Adipocyte (in vitro differentiated cells): ENCODE data around the gene SYT15.

Experiments
- DNase-seq: peaks from one replicate; pipeline ENCODE4 v3.0.0-alpha.2; 2015; ENCODE audit warnings: low read depth
- H3K27me3 ChIP-seq: replicated peaks from 2 replicates; pipeline ENCODE4 v1.7.0; 2013; ENCODE audit warnings: mild to moderate bottlenecking, low read length, moderate library complexity; ENCODE audit not compliant: control insufficient read depth, insufficient read depth
- H3K36me3 ChIP-seq: 2 replicates; pipeline ENCODE4 v1.7.0; 2013; ENCODE audit warnings: low read length, mild to moderate bottlenecking, moderate library complexity; ENCODE audit not compliant: control insufficient read depth, insufficient read depth, severe bottlenecking
- H3K4me1 ChIP-seq: 2 replicates; pipeline ENCODE4 v1.7.0; 2013; ENCODE audit warnings: mild to moderate bottlenecking, low read length, moderate library complexity; ENCODE audit not compliant: control insufficient read depth, insufficient read depth
- H3K4me3 ChIP-seq: 2 replicates; pipeline ENCODE4 v1.7.0; 2013; ENCODE audit warnings: mild to moderate bottlenecking, low read length, moderate library complexity
- H3K9ac ChIP-seq: 2 replicates; pipeline ENCODE4 v1.7.0; 2013; ENCODE audit warnings: mild to moderate bottlenecking, low read length, moderate library complexity
- H3K9me3 ChIP-seq: 2 replicates; pipeline ENCODE4 v1.7.0; 2013; ENCODE audit warnings: mild to moderate bottlenecking, low read length, moderate library complexity; ENCODE audit not compliant: control insufficient read depth

The SYT15 gene

DNA sequence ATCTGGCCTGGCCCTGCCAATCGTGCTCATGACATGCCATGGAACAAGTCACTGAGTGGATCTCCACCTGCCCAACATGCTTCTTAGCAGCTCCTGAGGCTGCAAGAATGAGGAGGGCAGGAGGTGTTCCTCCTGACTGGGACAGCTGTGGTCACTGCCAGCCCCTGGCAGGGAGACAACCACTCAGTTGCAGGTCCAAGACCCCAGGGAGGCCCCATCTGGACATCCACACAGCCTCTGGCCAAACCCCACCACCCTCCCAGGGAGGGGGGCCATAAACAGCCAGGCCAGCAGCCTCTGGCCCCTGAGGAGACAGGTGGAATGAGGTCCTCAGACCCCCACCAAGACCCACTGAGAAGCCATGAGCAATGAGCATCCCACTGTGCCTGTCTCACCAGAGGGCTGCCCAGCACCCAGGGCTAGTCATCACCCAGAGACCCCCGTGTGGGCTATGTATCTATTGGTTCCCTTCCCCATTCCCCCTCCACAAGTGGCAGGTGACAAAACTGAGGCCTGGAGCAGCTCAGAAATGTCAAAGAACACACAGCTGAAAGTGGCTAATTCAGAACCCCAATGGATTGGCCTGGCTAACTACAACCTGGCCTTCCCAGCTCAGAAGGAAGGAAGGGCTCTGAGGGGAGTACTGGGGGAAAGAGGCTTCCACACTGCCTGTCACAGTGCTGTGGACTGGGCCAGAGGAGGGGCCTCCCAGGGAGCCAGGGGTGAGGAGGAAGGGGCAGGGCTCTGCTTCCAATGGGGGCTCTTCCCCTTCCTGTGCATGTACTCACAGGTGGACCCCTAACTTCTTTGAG is 25.5 kb upstream of the SYT15 start:
- Histone ChIP-seq H3K4me1 (peaks cover 3% of the 10 kb centered on the region), H3K9ac (no peak overlapping the region), H3K27me3 (peaks cover 77% of the 10 kb centered on the region), H3K36me3 (no peaks in the 10 kb centered on the region), H3K9me3 (no peaks in the 10 kb centered on the region), H3K4me3 (no peak overlapping the region)
- DNase-seq = no peak

DNA sequence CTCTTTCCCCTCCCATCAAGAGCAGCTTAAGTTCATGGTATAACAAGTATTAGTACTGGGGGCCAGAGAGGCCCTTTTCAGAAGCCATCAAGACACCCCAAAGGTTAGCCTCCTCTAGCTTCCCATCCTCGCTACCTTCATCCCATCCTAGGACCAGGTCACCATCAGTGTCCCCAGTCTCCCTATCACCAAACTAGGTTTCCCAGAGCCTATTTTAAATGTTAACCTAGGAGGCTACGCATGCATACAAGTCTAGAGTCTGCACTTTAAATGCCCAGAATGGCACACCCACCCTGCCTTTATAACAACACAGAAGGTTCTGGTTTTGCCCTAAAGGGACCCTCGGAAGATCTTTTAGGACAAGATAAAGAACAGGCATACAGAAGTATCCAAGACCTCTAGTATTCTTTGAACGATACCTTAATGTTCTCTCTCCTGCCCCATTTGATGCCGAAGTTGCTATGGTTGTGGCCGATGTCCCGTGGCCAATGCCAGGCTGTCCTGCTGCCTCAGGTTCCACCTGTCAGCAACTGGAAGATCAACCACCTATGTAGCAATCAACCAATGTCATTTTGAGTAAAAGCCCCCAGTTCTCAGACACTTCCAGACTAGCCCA is 24.7 kb upstream of the SYT15 start:
- H3K36me3 ChIP-seq = no peaks in the 10 kb centered on the region
- DNase-seq = no peak
- peaks cover 1% of the 10 kb centered on the region for H3K9me3 ChIP-seq
- H3K4me3 ChIP-seq = no peak overlapping the region
- H3K27me3 ChIP-seq = peaks cover 85% of the 10 kb centered on the region
- H3K9ac ChIP-seq = no peak overlapping the region
- H3K4me1 ChIP-seq = peaks cover 3% of the 10 kb centered on the region

DNA sequence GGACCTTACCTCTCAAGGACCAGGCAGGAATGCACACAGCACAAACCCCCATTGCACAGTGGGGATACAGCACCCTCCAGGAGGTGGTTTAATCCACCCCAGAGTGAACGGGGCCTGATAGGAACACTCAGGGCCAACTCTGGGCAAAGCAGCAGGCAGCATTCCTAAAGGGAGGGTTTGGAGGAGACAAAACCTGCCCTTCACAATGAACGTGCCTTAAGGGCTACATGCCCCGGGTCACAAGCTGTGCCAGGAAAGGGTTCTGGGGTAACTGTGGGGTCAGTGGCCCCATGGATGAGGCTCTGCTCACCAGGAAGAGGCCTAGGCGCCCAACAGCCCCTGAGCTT is 23.6 kb upstream of the SYT15 start:
- Histone ChIP-seq H3K4me3 (no peak overlapping the region), H3K9ac (no peak overlapping the region), H3K4me1 (peaks cover 3% of the 10 kb centered on the region), H3K36me3 (no peaks in the 10 kb centered on the region), H3K9me3 (peaks cover 3% of the 10 kb centered on the region), H3K27me3 (peaks cover 90% of the 10 kb centered on the region)
- no peak for DNase-seq

DNA sequence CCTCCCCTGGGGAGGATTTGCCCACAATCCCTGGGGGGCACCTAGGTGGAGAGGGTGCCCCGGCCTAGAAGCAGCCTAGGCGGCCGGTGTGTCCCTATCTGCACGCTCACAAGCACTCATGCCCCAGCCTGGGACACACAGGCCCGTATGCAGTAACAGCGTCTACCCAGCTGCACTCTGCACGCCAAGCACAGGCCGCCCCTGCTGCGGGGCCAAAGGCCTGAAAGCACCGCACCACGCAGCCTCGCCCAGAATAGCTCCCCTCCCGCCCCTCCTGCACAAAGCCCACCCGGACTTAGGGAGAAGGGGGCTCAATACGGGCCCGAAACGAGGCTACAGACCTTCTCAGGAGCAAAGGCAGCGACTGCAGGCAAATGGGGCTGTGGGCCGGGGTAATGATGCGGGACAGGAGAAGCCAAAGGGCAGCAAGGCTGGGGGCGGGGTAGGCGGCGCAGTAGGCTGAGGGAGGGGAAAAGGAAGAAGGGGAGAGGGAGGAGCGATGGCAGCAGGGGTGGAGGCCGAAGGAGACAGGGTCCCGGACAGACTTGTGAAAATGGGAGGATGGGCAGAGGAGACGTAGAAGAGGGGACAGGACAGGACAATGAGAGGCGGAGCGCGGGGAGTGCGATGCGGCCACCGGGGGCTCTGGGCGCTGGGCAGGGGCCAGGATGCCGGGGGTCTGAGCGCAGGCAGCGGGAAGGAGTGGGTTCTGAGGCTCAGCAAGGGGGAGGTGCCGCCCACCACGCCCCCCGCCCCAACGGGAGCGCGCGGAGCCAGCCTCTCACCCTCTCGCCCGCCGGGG is 23.0 kb upstream of the SYT15 start:
- H3K4me1 ChIP-seq = peaks cover 3% of the 10 kb centered on the region
- no peak for DNase-seq
- H3K36me3 ChIP-seq = no peaks in the 10 kb centered on the region
- H3K9me3 ChIP-seq = peaks cover 3% of the 10 kb centered on the region
- H3K9ac ChIP-seq = no peak overlapping the region
- peak overlapping the region; percentile 25 for H3K4me3 ChIP-seq
- H3K27me3 ChIP-seq = peaks cover 90% of the 10 kb centered on the region

DNA sequence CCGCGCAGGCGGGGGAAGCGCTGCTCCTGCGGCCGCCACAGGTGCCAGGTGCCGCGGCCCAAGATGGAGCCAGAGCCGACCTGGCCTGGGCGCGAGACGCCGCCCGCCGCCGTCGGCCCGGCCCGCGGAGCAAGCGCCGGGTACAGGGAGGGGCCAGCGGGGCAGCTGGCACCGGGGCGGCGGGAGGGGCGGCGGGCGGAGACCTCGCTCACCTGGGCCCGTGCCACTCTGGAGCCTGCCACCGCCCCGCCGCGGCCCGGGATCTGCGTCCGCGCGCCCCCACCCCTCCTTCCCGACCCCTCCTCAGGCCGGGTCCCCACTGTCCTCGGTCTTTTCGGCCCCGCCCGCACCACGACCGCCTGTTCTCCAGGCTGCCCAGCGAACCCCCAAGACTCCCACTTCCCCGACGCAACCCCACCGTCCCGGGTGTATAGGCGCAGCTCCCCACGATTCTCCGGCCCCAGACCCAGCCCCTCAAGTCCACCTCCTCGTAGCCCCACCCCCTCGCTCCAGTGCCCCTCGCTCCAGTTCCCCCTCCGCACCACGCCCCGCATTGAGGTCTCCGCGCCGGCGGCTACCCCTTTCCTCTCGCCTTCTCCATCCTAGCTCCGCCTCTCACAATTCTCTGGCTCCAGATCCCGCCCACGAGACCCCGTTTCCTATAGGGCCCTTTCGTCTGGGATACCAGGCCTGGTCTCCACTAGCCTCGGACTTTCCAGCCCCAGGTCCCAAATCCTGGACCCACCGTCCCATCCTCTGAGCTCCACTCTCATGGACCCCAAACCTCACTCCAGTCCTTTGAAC is 22.2 kb upstream of the SYT15 start, which contains the start of gene GPRIN2:
TSS of gene GPRIN2 (minus strand) at position 144 of the 804 bp plus-strand sequence. CDS start 5,922 bp downstream, outside the sequence.
- Histone ChIP-seq H3K9ac (no peak within 1 kb of the TSS), H3K27me3 (peaks cover 88% of the 10 kb centered on the region), H3K9me3 (peaks cover 3% of the 10 kb centered on the region), H3K36me3 (no peaks in the 10 kb centered on the region), H3K4me1 (peaks cover 3% of the 10 kb centered on the region), H3K4me3 (peak within 1 kb of the TSS; percentile 25)
- DNase-seq = no peak

DNA sequence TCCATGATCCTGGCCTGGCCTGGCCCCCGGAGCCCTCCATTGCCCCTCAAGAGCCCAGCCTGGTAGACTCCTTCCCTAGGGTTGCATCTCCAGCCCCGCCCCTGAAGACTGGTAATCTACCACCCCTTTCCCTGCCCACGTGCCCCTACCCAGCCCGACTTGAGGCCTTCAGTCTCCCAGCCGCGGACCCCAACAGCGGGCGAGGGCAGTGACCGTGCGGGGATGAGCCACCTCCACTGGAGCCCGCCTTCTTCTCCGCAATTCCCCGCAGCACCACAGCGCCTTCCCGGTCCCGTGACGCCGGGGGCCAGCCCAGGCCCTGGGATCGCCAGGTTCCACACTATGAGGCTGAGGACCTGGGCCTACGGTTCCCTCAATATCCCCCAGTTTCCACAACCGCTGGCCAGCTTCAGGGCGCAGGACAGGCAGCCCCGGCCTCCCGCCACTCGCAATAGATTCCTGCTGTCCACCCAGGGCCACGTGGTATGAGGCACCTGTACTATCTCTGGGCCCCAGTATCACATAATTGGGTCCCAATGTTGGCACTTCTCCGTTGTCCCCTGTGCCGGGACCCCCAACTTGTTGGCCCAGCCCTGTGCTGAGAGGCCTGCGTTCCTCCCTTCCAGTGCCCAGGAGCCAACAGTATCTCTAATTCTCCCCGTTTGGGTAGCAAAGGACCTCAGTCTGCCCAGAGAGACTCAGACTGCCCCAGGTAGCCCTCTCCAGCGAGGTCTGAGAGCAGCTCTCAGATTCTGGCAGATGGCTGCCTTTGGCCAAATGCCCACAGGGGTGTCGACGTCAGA is 21.4 kb upstream of the SYT15 start:
- no peak overlapping the region for H3K9ac ChIP-seq
- H3K27me3 ChIP-seq = peaks cover 80% of the 10 kb centered on the region
- no peak overlapping the region for H3K4me3 ChIP-seq
- H3K4me1 ChIP-seq = peaks cover 3% of the 10 kb centered on the region
- no peaks in the 10 kb centered on the region for H3K36me3 ChIP-seq
- peaks cover 3% of the 10 kb centered on the region for H3K9me3 ChIP-seq
- no peak for DNase-seq

DNA sequence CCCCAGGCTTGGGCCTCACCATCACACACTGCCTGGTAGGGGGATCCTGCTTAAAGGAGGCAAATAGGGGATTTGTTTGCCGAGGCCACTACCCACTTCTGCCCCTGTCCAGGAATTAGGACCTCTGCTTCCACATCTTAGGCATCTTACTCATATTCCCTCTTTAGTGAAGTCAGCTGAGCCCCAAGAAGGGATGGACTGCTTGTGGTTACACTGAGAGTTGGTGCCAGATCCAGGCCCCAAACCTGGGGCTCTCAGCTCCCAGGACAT is 20.9 kb upstream of the SYT15 start:
- Histone ChIP-seq H3K4me3 (no peak overlapping the region), H3K4me1 (peaks cover 3% of the 10 kb centered on the region), H3K9me3 (peaks cover 3% of the 10 kb centered on the region), H3K9ac (no peak overlapping the region), H3K36me3 (no peaks in the 10 kb centered on the region), H3K27me3 (peaks cover 74% of the 10 kb centered on the region)
- no peak for DNase-seq

DNA sequence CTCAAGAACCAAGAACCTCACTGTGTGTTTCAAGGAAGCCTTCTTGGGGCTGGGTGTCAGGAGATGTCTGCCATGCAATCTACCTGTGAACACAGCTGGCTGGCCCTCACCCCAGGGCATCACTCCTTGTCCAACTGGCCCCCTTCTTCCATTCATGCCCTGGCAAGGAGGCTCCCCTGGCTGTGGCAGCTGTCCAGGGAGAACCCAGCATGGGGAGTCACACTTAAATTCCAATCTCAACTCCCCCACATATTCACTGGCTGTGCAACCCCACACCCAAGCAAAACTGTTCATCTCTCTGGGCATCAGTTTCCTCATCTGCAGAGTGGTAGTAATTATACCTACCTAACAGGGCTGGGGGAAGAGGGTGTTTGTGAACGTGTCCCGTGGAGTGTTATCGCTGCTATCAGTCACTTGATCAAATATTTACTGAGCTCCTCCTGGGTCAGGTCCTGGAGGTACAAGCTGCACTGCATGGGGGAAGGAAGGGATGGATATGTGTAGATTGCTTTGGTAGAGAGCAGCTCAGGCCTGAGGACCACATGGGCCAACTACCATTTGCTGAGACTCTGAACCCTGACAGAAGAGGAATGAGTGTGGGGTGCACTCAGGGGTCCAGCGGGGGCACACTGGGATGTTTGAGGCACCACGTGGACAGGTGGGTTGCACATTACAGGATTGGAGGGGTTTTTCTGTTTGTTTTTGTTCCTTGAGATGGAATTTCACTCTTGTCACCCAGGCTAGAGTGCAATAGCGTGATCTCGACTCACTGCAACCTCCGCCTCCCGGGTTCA is 20.3 kb upstream of the SYT15 start:
- Histone ChIP-seq H3K36me3 (no peaks in the 10 kb centered on the region), H3K4me3 (no peak overlapping the region), H3K9me3 (peaks cover 3% of the 10 kb centered on the region), H3K9ac (no peak overlapping the region), H3K4me1 (peaks cover 3% of the 10 kb centered on the region), H3K27me3 (peaks cover 69% of the 10 kb centered on the region)
- no peak for DNase-seq

DNA sequence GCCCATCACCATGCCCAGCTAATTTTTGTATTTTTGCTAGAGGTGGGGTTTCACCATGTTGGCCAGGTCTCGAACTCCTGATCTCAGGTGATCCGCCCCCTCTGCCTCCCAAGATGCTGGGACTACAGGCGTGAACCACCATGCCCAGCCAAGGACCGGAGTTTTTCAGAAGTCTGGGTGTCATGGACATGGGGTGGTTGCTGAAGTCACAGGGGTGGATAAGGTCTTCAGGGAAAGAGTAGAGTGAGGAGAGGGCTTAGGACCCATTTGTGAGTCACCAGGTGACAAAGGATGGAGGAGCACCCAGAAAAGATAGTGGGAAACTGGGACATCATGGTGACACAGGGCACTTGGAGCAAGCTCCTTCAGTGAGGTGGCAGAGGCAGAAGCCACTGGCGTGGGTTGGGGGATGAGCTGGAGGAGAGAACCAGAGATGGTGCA is 19.7 kb upstream of the SYT15 start:
- no peak overlapping the region for H3K4me3 ChIP-seq
- DNase-seq = no peak
- no peaks in the 10 kb centered on the region for H3K36me3 ChIP-seq
- peaks cover 62% of the 10 kb centered on the region for H3K27me3 ChIP-seq
- peaks cover 3% of the 10 kb centered on the region for H3K4me1 ChIP-seq
- peaks cover 3% of the 10 kb centered on the region for H3K9me3 ChIP-seq
- H3K9ac ChIP-seq = no peak overlapping the region

DNA sequence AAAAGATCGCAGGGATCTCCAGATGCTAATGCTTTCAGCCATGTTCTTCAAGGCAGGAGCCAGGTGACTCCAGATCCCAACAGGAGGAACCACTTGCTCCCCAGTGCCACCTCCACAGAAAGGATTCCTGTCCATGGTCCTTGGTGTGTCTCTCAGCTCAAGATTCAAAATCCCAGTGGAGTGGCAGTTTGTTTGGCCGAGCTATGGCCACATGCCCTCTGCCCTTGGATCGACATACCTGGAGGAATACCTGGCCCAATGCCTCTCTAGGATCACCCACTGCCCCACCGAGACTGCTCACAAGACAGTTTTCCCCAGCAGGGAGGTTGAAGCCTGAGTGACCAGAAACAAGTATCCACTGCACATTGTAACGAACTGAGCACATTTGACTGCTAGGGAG is 18.5 kb upstream of the SYT15 start:
- peaks cover 3% of the 10 kb centered on the region for H3K9me3 ChIP-seq
- no peaks in the 10 kb centered on the region for H3K36me3 ChIP-seq
- no peak for DNase-seq
- H3K4me3 ChIP-seq = no peak overlapping the region
- H3K9ac ChIP-seq = no peak overlapping the region
- peaks cover 53% of the 10 kb centered on the region for H3K27me3 ChIP-seq
- peaks cover 3% of the 10 kb centered on the region for H3K4me1 ChIP-seq
